Measurements from ENCODE around the gene SLC4A11.
"Not testable (repeated sequence)": the region's sequence is repeated elsewhere in the genome, so short reads cannot be mapped to it uniquely, and the experiment has no call there.

SLC4A11 gene

DNA sequence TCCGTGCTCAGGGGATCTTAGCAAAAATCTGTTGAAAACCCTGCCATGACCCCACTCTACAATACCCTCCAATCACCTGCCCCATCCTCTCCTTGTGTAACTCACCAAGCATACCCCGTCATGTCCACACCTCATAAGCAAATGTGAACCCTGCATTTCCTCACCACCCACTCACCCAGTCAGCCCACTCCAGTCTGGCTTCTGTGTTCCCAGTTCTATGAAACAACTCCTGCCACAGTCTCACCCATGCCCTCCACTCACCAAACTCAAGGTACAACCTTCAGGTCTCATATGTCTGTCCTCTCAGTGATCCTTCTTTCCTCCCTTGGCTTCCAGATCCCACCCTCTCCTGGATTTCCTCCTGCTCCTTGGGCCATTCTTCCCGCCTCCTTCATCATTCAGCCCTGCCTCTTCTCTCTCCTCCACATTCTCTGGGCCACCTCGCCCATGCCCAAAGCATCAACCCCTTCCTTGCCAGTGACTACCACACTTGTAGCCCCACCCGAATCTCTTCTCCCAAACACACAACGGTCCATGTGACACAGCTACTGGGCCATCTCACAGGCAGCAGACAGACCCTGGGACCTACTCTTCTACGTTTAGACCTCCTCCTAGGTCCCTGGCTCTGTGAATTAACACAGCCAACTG is 43.3 kb downstream of the SLC4A11 start:
- Histone ChIP-seq H3K36me3 (ENCODE audit: control insufficient read depth, insufficient read depth, low read length) (peaks cover 84% of the 10 kb centered on the region), H3K4me1 (ENCODE audit: control insufficient read depth, insufficient read depth, low read length) (no peaks in the 10 kb centered on the region), H3K9me3 (ENCODE audit: control insufficient read depth, insufficient read depth, low read depth, low read length) (no peaks in the 10 kb centered on the region), H3K4me3 (ENCODE audit: low read depth, low read length) (no peak overlapping the region), H3K9ac (ENCODE audit: low read length) (no peak overlapping the region), H3K27me3 (ENCODE audit: control insufficient read depth, insufficient read depth, low read length) (no peaks in the 10 kb centered on the region), H3K27ac (ENCODE audit: low read depth, low read length) (no peak overlapping the region)

DNA sequence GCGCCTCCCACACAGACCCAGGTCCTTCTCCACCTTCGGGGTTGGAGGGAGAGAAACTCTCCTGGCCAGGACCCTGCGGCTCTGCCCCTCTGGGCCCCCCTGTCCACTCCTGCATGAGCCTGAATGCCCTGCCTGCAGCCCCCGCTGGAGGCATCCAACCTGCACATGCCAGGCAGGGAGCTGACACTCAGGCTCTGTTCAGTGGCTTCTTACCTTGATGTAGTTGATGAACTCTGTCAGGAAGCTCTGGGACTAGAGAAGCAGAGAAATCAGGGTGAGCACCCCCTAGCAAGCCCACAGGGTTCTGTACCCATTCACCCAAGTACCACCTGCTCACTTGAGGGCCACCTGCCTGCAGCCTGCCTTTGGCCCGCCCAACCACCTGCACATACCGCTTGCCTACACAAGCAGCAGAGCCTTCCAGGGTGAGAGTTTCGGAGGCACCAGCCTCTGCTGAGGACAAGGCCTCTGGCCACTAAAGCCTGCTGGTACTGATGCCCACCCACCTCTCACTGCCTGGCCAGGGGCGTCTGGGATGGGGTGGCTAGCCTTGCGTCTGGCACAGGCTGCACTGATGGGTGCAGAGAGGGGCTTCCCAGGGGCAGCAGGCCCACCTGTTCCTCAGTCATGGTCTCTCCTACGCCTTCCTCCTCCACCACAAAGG is 44.2 kb downstream of the SLC4A11 start:
- H3K27me3 ChIP-seq (ENCODE audit: control insufficient read depth, insufficient read depth, low read length), result no peaks in the 10 kb centered on the region
- no peaks in the 10 kb centered on the region for H3K9me3 ChIP-seq (ENCODE audit: control insufficient read depth, insufficient read depth, low read depth, low read length)
- H3K9ac ChIP-seq (ENCODE audit: low read length), result no peak overlapping the region
- H3K4me3 ChIP-seq (ENCODE audit: low read depth, low read length), result no peak overlapping the region
- H3K36me3 ChIP-seq (ENCODE audit: control insufficient read depth, insufficient read depth, low read length), result peaks cover 83% of the 10 kb centered on the region
- H3K27ac ChIP-seq (ENCODE audit: low read depth, low read length), result no peak overlapping the region
- H3K4me1 ChIP-seq (ENCODE audit: control insufficient read depth, insufficient read depth, low read length), result no peaks in the 10 kb centered on the region

DNA sequence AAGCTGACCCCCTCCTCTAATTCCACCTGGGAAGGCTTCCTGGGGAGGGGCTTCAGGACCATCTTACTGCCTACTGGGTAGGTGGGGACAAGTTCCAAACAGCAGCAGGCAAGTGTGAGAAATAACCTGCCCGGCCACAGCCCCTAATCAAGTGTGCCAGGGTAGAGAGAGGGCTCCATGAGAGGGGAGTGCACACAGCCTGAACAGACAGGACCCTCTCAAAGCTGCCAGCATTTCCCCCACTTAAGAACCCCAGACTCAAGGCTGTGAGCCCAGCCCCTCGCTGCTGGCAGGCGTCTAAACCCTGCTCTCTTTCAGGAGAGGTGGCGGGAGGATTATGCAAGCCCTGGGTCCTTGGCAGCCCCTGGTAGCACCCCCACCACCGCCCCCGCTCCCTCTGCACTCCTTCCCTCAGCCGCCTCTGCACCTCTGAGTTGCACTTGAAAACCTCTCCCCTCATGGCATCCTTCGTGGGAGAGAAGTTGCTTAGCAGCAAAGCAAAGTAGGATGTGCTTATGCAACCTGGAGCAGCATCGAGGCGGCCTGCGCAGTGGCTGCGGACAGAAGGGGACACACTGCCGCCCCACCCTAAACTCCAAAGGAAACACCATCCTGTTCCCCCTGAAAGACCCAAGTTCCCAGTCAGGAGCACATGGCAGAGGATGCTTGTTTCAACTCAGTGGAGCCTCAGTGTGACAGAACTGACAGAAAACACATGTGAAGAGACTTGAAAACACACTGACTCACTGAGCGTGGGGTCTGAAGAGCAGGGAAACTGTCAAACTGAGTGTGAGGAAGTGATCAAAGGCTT is 45.0 kb downstream of the SLC4A11 start:
- Histone ChIP-seq H3K9ac (ENCODE audit: low read length) (no peak overlapping the region), H3K27ac (ENCODE audit: low read depth, low read length) (no peak overlapping the region), H3K27me3 (ENCODE audit: control insufficient read depth, insufficient read depth, low read length) (no peaks in the 10 kb centered on the region), H3K4me1 (ENCODE audit: control insufficient read depth, insufficient read depth, low read length) (no peaks in the 10 kb centered on the region), H3K36me3 (ENCODE audit: control insufficient read depth, insufficient read depth, low read length) (peaks cover 81% of the 10 kb centered on the region), H3K9me3 (ENCODE audit: control insufficient read depth, insufficient read depth, low read depth, low read length) (no peaks in the 10 kb centered on the region), H3K4me3 (ENCODE audit: low read depth, low read length) (no peak overlapping the region)

DNA sequence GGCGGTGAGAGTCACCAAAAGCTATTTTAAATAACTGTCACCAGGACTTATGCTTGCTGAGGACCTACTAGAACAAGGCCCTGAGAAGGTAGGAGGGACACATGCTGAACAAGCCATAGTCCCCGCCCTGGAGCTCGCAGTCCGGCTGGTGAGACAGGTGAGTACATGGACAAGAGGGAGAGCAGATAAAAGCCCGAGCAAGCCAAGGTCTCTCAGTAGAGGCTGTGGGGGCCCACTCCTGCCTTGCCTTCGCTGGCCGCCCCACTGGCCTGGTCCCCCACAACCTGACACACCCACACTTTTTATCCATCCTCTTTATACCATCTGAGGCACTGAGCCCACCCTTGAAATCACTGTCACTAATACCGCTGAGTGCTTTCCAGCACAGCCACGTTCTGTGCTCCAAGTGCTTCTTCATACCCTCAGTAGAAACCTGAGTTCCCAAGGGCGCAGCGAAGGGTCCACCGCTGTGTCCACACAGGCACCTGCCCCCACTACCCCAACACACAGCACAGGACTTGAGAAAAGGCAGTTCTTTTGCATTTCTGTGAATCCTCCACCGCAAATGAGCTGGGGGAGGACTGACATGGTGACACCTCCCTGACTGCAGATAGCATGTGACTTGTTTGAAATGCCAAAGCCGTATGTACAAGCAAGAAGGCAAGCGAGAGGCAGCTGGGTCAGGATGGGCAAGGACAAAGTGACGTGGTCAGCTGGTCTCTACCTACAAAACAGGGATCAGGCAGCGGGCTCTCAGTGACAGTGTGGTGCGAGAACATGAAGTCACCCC is 46.6 kb downstream of the SLC4A11 start:
- H3K36me3 ChIP-seq (ENCODE audit: control insufficient read depth, insufficient read depth, low read length), result peaks cover 74% of the 10 kb centered on the region
- H3K4me3 ChIP-seq (ENCODE audit: low read depth, low read length), result no peak overlapping the region
- no peaks in the 10 kb centered on the region for H3K9me3 ChIP-seq (ENCODE audit: control insufficient read depth, insufficient read depth, low read depth, low read length)
- no peaks in the 10 kb centered on the region for H3K4me1 ChIP-seq (ENCODE audit: control insufficient read depth, insufficient read depth, low read length)
- H3K27ac ChIP-seq (ENCODE audit: low read depth, low read length), result no peak overlapping the region
- no peak overlapping the region for H3K9ac ChIP-seq (ENCODE audit: low read length)
- H3K27me3 ChIP-seq (ENCODE audit: control insufficient read depth, insufficient read depth, low read length), result no peaks in the 10 kb centered on the region

DNA sequence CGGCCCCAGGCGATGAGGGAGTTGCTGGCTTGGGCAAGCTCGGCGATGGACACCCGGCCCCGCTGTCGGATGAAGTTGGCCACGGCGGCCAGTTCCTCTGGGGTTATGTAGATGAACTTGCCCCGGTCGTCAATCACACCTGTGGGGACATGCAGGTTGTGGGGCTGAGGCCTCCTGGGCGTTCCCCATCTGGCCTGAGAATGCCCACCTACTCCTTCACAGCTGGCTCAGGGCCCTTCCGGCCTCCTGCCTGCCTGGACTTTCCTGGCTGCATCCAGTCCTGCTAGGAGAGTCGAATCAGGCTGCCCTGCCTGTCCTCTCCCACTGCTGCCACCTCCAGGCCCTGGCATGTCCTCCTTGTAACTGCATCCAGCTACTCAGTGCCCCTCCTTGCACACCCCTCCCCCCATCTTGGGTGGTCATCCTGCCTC is 48.3 kb downstream of the SLC4A11 start:
- H3K27me3 ChIP-seq (ENCODE audit: control insufficient read depth, insufficient read depth, low read length), result no peaks in the 10 kb centered on the region
- H3K4me1 ChIP-seq (ENCODE audit: control insufficient read depth, insufficient read depth, low read length), result no peaks in the 10 kb centered on the region
- peaks cover 62% of the 10 kb centered on the region for H3K36me3 ChIP-seq (ENCODE audit: control insufficient read depth, insufficient read depth, low read length)
- H3K9ac ChIP-seq (ENCODE audit: low read length), result no peak overlapping the region
- H3K9me3 ChIP-seq (ENCODE audit: control insufficient read depth, insufficient read depth, low read depth, low read length), result no peaks in the 10 kb centered on the region
- H3K27ac ChIP-seq (ENCODE audit: low read depth, low read length), result no peak overlapping the region
- H3K4me3 ChIP-seq (ENCODE audit: low read depth, low read length), result no peak overlapping the region

DNA sequence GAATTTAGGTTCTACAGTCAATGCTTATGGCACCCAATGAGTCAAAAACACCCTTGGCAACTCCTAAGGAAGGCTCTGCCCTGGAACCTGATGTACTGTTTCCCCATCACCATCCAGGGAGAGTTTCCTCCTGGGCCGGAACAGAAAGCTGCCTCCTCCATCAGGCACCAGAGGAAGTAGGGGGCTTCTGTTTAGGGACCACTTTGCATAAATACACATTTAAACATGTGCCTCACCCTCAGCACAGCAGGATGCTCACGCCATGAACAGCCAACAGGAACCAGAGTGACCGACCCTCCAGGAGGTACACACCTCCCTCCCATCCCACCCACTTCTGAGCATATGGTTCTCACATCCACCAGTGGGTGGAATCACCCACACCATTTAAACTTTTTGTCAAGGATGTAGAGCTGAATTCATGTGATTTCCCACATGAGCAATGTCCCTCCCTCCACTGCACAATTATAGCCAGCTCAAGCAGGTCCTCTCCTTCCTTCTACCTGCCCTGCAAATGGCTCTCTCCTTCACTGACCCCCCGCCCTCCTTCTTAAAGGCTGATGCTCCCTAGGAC is 49.3 kb downstream of the SLC4A11 start:
- Histone ChIP-seq H3K9me3 (ENCODE audit: control insufficient read depth, insufficient read depth, low read depth, low read length) (no peaks in the 10 kb centered on the region), H3K9ac (ENCODE audit: low read length) (no peak overlapping the region), H3K27me3 (ENCODE audit: control insufficient read depth, insufficient read depth, low read length) (no peaks in the 10 kb centered on the region), H3K4me1 (ENCODE audit: control insufficient read depth, insufficient read depth, low read length) (no peaks in the 10 kb centered on the region), H3K4me3 (ENCODE audit: low read depth, low read length) (no peak overlapping the region), H3K36me3 (ENCODE audit: control insufficient read depth, insufficient read depth, low read length) (peaks cover 51% of the 10 kb centered on the region), H3K27ac (ENCODE audit: low read depth, low read length) (no peak overlapping the region)

DNA sequence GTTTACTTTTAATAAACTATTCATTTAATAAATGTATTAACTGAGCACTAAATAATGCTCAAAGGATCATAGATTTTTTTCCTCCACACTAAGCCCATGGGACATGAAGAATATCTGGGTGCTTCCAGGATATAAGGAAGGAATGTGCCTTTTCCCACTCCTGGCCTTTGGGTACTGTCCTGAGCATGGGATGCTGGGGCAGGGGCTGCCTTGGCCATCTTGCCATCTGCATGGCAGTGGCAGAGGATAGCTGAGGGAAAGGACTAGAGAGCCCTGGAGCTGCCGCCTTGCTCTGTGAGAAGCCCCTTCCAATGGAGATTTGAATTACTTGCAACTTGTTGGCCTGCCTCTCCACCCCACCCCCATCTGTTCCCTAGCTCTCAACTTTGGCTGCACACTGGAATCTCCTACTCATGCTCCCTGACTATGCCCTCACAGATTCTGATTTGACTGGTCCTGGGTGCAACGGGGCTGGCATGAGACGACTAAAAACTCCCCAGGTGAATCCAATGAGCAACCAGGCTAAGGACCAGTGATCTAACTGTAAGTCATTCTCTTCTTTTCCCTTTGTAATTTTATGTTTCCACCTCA is 50.1 kb downstream of the SLC4A11 start:
- Histone ChIP-seq H3K27me3 (ENCODE audit: control insufficient read depth, insufficient read depth, low read length) (no peaks in the 10 kb centered on the region), H3K9me3 (ENCODE audit: control insufficient read depth, insufficient read depth, low read depth, low read length) (no peaks in the 10 kb centered on the region), H3K4me1 (ENCODE audit: control insufficient read depth, insufficient read depth, low read length) (no peaks in the 10 kb centered on the region), H3K9ac (ENCODE audit: low read length) (no peak overlapping the region), H3K36me3 (ENCODE audit: control insufficient read depth, insufficient read depth, low read length) (peaks cover 44% of the 10 kb centered on the region), H3K27ac (ENCODE audit: low read depth, low read length) (no peak overlapping the region), H3K4me3 (ENCODE audit: low read depth, low read length) (no peak overlapping the region)

DNA sequence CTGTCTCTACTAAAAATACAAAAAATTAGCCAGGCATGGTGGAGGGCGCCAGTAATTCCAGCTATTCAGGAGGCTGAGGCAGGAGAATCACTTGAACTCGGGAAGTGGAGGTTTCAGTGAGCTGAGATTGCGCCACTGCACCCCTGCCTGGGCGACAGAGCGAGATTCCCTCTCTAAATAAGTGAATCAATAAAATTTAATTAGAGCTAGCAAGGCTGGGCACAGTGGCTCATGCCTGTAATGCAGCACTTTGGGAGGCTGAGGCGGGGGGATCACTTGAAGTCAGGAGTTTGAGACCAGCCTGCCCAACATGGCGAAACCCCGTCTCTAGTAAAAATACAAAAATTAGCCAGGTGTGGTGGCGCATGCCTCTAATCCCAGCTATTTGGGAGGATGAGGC is 51.1 kb downstream of the SLC4A11 start:
- not testable (repeated sequence) for H3K27ac ChIP-seq (ENCODE audit: low read depth, low read length); H3K9ac ChIP-seq (ENCODE audit: low read length); H3K9me3 ChIP-seq (ENCODE audit: control insufficient read depth, insufficient read depth, low read depth, low read length); H3K27me3 ChIP-seq (ENCODE audit: control insufficient read depth, insufficient read depth, low read length); H3K4me3 ChIP-seq (ENCODE audit: low read depth, low read length); H3K4me1 ChIP-seq (ENCODE audit: control insufficient read depth, insufficient read depth, low read length)
- H3K36me3 ChIP-seq (ENCODE audit: control insufficient read depth, insufficient read depth, low read length), result peaks cover 37% of the 10 kb centered on the region

DNA sequence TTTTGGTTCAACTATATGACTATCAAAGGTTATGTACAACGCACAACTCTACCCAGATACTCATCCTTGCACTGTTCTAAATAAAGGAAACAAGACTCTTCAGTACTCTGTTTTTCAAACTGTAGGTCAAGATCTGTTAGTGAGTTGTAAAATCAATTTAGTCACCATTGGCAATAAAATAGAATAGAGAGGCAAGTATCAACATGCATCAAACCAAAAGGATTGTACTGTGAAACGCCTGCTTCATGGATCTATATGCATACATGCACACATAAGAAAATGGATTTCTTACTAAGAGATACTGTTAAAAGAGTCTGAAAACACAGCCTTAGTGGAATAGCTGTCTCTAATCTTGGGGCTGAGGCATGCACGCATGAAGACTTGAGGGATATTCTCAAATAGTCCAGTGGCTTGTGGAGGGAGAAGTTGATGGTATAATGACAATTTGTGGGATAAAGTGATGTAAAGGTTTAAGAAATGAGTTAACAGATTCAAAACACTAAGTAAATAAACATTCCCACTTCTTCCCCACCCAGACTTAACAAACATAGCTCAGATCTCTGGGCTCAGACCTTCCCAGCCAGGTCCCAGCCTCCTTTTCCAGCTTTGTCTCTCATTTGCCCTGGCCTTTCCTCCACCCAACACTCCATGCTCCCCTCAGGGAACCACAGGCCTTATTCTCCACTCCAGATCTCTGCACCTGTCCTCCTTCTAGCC is 54.9 kb downstream of the SLC4A11 start:
- no peaks in the 10 kb centered on the region for H3K9me3 ChIP-seq (ENCODE audit: control insufficient read depth, insufficient read depth, low read depth, low read length)
- H3K4me1 ChIP-seq (ENCODE audit: control insufficient read depth, insufficient read depth, low read length), result no peaks in the 10 kb centered on the region

DNA sequence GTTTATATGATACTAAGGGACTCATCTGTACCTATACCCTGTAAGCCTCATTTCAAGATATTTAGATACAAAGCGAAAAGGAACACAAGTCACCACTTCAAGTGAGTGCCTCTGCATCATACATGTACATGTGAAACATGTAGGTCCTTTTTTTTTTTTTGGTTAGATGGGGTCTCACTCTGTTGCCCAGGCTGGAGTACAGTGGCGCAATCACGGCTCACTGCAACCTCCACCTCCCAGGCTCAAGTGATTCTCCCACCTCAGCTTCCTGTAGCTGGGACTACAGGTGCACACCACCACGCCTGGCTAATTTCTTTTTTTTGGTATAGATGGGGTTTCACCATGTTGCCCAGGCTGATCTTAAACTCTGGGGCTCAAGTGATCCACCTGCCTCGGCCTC is 56.6 kb downstream of the SLC4A11 start:
- H3K4me3 ChIP-seq (ENCODE audit: low read depth, low read length); H3K36me3 ChIP-seq (ENCODE audit: control insufficient read depth, insufficient read depth, low read length); H3K27me3 ChIP-seq (ENCODE audit: control insufficient read depth, insufficient read depth, low read length); H3K9me3 ChIP-seq (ENCODE audit: control insufficient read depth, insufficient read depth, low read depth, low read length); H3K9ac ChIP-seq (ENCODE audit: low read length); H3K27ac ChIP-seq (ENCODE audit: low read depth, low read length); H3K4me1 ChIP-seq (ENCODE audit: control insufficient read depth, insufficient read depth, low read length): not testable (repeated sequence)

More for the DNA sequence above, 54.9 kb downstream of the SLC4A11 start:
- no peak overlapping the region for H3K4me3 ChIP-seq (ENCODE audit: low read depth, low read length)
- H3K27ac ChIP-seq (ENCODE audit: low read depth, low read length), result no peak overlapping the region
- peaks cover 3% of the 10 kb centered on the region; the same call in 1 of the 2 replicates for H3K36me3 ChIP-seq (ENCODE audit: control insufficient read depth, insufficient read depth, low read length)
- no peak overlapping the region for H3K9ac ChIP-seq (ENCODE audit: low read length)
- H3K27me3 ChIP-seq (ENCODE audit: control insufficient read depth, insufficient read depth, low read length), result no peaks in the 10 kb centered on the region

All from HUES6 (cell line).